GM11168 (cell line): Measurements from ENCODE around the gene MMP23B.
"Not testable (repeated sequence)": the region's sequence is repeated elsewhere in the genome, so short reads cannot be mapped to it uniquely, and the experiment has no call there.

Experiments used
- in situ Hi-C: fragments of 300-500 bp; cut with MboI; formaldehyde crosslinking; loops from one replicate; pipeline ENCODE4 v1.12.0; 2022; ENCODE audit warnings: low sequenced_read_pairs; ENCODE audit not compliant: unreplicated experiment

Gene MMP23B

GRCh38 chr1:1629430-1630190 is 2.4 kb upstream of the MMP23B start:
- in situ Hi-C loops: no loop called here

DNA sequence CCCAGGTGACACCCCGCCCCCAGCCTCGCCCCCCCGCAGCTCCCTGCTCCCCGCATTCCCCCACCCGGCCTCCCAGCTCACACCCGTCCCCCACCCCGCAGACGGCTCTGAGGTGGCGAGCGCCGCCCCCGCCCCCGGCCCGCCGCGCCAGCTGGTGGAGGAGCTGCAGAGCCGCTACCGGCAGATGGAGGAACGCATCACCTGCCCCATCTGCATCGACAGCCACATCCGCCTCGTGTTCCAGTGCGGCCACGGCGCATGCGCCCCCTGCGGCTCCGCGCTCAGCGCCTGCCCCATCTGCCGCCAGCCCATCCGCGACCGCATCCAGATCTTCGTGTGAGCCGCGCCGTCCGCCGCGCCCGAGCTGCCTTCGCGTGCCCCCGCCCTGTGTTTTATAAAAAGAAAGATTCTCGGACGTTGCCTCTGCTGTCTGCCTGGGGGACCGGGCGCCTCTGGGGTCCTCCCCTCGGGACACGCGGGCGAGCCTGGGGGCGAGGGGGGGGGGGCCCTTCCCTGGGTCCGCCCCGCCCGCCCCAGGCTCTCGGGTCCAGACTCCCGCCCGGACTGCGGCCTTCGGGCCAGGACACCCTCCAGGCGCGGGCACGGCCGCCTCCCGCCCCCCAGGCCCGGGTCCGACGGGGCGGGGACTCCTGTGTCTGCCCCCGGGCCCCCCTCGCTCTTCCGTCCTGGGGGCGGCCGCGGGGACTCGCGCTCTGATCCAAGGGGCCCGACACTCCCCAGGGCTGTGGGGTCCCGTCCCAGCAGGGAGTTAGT is 1.6 kb upstream of the MMP23B start:
- in situ Hi-C loops: no loop called here

- in situ Hi-C loops: no loop called here
Observed at GRCh38 chr1:1630965-1631781, 800 bp upstream of the MMP23B start.

DNA sequence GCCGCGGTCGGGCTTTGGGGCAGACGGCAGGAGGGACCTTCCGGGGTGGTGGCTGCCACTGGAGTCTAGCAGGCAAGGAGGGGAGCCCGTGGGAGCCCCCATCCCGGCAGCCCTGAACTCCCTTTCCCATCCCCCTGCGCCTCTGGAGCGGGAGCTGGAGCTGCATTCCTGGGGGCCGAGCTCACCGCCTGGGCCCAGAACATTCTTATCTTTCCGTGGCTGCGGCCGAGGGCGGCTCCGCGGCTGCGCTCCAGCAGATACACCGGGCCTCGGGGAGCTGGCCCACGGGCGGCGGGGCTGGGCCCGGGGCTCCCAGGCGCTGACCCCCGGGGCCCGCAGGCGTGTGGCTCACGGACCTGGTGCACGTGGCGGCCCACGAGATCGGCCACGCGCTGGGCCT is 1.4 kb downstream of the MMP23B start:
- in situ Hi-C loops: not testable (repeated sequence)

- in situ Hi-C loops: not testable (repeated sequence)
Observed at GRCh38 chr1:1634613-1635012, 2.6 kb downstream of the MMP23B start.

GRCh38 chr1:1636621-1637478 is 4.9 kb downstream of the MMP23B start:
- in situ Hi-C loops: not testable (repeated sequence)

DNA sequence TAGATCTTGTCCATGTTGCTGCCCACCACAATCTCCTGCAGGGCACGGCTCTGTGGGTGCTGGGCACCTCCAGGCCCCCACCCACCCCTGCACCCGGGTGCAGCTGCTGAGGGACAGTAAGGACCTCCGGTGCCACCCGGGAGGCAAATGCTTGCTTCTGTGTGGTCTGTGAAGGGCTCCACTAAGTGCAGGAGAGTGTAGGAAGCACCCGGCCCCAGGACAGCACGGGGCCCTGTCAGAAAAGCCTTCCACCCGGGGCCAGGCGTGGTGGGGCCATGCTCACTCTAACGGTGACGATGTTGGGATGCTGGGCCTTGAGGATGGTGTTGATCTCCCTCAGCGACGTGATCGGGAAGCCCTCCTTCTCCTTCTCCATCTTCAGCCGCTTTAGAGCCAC is 5.5 kb downstream of the MMP23B start:
- in situ Hi-C loops: not testable (repeated sequence)

- in situ Hi-C loops: not testable (repeated sequence)
Observed at GRCh38 chr1:1638528-1638927, 6.6 kb downstream of the MMP23B start.

DNA sequence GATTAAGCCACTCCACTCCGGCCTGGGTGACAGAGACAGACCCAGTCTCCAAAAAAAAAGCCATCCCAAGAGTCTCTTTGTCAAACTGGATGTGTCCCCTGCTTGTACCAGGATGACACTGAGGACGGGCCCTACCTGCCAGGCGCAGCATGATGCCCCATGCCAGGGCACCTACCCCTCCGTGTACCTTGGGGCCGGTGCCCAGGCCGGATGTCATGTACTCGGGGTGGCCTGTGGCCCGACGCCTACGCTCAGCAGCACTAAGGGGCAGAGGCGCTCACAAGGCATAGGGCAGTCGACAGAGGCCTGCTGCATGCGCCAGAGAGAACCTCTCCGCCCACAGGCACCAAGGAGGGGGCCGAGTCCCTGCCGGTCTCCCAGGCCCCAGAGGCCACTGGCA is 7.4 kb downstream of the MMP23B start:
- in situ Hi-C loops: not testable (repeated sequence)

- in situ Hi-C loops: not testable (repeated sequence)
Observed at GRCh38 chr1:1640081-1640480, 8.1 kb downstream of the MMP23B start.

- in situ Hi-C loops: not testable (repeated sequence)
Observed at GRCh38 chr1:1640711-1641461, 8.9 kb downstream of the MMP23B start.

DNA sequence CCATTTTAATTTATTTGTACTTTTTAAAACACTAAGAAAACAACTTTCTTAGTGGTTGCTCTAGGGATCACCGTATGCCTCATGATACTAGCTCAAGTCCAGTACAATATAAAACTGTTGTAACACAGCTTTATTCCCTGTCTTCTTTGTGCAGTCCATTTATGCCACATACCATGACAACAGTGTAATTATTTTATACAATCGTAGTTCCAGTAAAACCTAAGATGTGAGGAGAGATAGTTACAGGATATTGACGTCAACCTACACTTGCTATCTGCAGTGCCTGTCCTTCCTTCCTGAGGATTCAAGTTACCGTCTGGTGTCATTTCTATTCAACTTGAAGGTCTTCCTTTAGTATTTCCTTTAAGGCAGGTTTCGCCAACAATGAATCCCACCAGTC is 14.4 kb downstream of the MMP23B start:
- in situ Hi-C loops: not testable (repeated sequence)

GRCh38 chr1:1647567-1648241 is 15.7 kb downstream of the MMP23B start:
- in situ Hi-C loops: not testable (repeated sequence)

GRCh38 chr1:1648265-1648664 is 16.3 kb downstream of the MMP23B start:
- in situ Hi-C loops: not testable (repeated sequence)

DNA sequence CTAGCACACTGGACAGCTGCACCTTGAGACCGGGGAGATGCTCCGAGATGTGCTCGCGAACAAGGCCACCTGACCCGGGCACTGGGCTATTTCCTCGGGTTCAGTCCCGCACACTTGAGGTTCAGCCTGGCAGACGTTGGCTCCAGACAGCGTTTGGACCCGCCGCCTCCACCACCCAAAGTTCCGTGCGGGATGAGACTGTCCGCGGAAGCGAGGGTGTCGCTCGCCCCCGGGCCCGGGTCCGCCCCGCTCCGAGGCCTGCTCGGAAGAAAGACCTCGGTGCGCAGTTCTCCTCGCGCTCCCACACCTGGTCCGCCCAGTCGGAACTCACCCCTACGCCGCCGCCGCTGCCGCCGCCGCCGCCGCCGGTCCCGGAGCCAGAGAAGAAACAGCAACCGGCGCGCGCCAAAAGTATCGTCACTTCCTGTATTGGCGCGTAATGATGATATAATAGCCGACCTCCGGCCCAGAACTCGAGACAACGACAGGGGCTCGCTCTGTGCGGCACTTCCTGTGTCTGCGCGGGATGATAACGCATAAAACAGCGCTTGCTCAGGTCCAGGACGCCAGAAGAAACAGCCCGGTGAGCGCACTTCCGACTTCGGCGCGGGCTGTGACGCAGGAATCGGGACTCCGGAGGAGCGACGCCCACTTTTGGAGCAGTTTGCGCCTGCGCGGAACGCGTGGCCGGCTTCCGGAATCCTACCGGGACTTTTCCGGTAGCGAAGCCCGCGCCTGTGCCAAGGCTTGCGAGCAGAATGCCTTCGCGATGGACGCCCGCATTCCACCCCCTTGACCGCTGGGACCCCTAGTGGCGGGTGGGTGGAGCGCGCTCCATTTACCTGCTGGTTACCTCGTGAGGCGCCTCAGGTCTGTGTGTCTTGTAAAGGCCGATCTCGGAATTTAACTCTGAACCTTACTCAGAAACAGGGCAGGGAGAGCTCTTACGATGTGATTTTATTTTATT is 26.9 kb downstream of the MMP23B start, which contains the start of gene CDK11B:
Gene CDK11B (minus strand): TSS at position 422 of the 967 bp plus-strand sequence. CDS start 1,519 bp downstream, outside the sequence.
- in situ Hi-C loops: loop anchor here (5.0 kb wide), 1 partner anchor 63 kb away; the partner anchor contains the start of gene CDK11A

- in situ Hi-C loops: not testable (repeated sequence)
Observed at GRCh38 chr1:1662392-1662791, 30.4 kb downstream of the MMP23B start.

DNA sequence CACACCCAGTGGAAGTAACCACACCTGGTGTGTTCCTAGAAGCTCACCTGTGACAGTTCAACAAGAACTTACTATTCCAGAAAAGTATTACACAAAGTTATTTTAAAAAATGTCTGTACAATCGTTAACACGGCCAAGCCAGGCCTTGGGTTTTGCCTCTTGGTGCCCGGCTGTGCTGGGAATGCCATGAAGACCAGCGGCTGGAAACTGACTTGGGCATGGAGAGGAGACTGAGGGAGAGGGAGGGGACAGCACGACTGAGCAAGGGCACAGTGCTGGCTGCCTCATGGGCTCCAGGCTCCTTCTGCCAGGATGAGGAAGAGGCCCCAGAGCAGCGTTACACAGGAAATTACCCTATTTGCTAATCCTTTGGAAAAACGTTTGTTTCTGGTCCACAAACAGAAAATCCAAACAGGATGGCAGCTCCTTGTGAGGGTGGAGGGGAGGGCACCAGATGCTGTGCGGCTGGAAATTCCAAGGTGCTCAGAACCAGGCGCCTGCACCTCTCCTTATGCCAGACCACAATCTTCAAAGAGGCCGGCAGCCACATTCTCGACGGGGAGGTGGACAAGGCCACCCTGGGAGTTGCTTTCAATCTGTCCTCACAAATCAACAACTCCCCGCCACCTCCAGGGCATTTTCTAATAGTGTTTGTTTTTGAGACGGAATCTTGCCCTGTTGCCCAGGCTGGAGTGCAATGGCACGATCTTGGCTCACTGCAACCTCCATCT is 31.0 kb downstream of the MMP23B start:
- in situ Hi-C loops: not testable (repeated sequence)
